ENCODE data around the gene PCDHA1. TPM values are rescaled to one million over a fixed set of nuclear protein-coding genes. Genes with fewer than 3 reads are reported as not detected.

PCDHA1 gene
- total and polyA plus RNA-seq, 9 of the 15 experiments (the other 6 are each of a cell fraction or from before 2014, with no cell fraction given) = not detected

GRCh38 chr5:140925806-140926442, 140.0 kb downstream of the PCDHA1 start, which contains the start of gene PCDHAC1:
PCDHAC1 (plus strand) TSS chr5:140926299; CDS start chr5:140926893, 594 bp downstream.
- no TSS peak for BruUV-seq (replicated peaks)
- FAIRE-seq (no peak), ATAC-seq (peak; percentile 70), DNase-seq (ENCODE audit: extremely low read depth in 1 of 4, low spot score in 3 of 4) (no peak)
- Histone ChIP-seq H3K9me1 (ENCODE audit: control insufficient read depth, insufficient read depth, low read length) (no peaks in the 10 kb centered on the region), H3K4me1 (replicated peaks in 1 of 2; ENCODE audit: control insufficient read depth in 2 of 2, insufficient read depth in 2 of 2, low read length in 2 of 2) (peaks cover 0 to 12% of the 10 kb centered on the region in 2 experiments; a peak in 1 of 5 replicates), H4K20me1 (replicated peaks; ENCODE audit: control insufficient read depth, insufficient read depth, low read length) (no peaks in the 10 kb centered on the region), H3K27ac (ENCODE audit: extremely low read depth, low read depth, low read length) (no peak within 1 kb of the TSS), H3K9ac (ENCODE audit: insufficient read depth in 1 of 2, low read depth in 2 of 2, low read length in 2 of 2) (no peak within 1 kb of the TSS), H3K9me3 (replicated peaks; ENCODE audit: control insufficient read depth, insufficient read depth, low read depth, low read length) (no peaks in the 10 kb centered on the region), H3K4me2 (ENCODE audit: insufficient read depth, low read length) (no peak within 1 kb of the TSS), H3K4me3 (no peak within 1 kb of the TSS), H3K27me3 (ENCODE audit: control insufficient read depth in 2 of 2, insufficient read depth in 2 of 2, low read length in 2 of 2) (peaks cover 0 to 12% of the 10 kb centered on the region in 2 experiments; a peak in 1 of 5 replicates), H3K79me2 (ENCODE audit: control insufficient read depth, insufficient read depth, low read length) (no peaks in the 10 kb centered on the region), H2AFZ (ENCODE audit: low read depth, low read length) (no peak within 1 kb of the TSS), H3K36me3 (ENCODE audit: control insufficient read depth, insufficient read depth, low read length) (no peaks in the 10 kb centered on the region)
- in situ Hi-C loops (cut with MboI) = no loop called here
- intact Hi-C loops (cut with micrococcal nuclease) = no loop called here
- ChIA-PET POLR2A (no interaction called here), CTCF (ENCODE audit: low intra/inter-chr PET ratio) (no interaction called here)
- 6% methylated on average over 40 of the region's 41 CpGs for WGBS (ENCODE audit: insufficient coverage, low coverage, missing lambda C conversion rate)
- TF ChIP-seq PATZ1 (CRISPR knock-in tag; IDR thresholded peaks at IDR 0.05; ENCODE audit: borderline replicate concordance) (no peak), ESRRB (CRISPR knock-in tag; IDR thresholded peaks at IDR 0.05; ENCODE audit: borderline replicate concordance) (no peak), ZNF444 (CRISPR knock-in tag; IDR thresholded peaks at IDR 0.05) (no peak), ELK3 (CRISPR knock-in tag; IDR thresholded peaks at IDR 0.05) (no peak), BCLAF1 (IDR thresholded peaks at IDR 0.05; ENCODE audit: borderline replicate concordance in 1 of 2, control insufficient read depth in 1 of 2, low read depth in 2 of 2, low read length in 1 of 2) (no peak), CEBPB (tag; IDR thresholded peaks at IDR 0.05) (no peak), HEY1 (CRISPR knock-in tag; IDR thresholded peaks at IDR 0.05; ENCODE audit: borderline replicate concordance) (no peak)
- TF ChIP-seq, protein P1, sequence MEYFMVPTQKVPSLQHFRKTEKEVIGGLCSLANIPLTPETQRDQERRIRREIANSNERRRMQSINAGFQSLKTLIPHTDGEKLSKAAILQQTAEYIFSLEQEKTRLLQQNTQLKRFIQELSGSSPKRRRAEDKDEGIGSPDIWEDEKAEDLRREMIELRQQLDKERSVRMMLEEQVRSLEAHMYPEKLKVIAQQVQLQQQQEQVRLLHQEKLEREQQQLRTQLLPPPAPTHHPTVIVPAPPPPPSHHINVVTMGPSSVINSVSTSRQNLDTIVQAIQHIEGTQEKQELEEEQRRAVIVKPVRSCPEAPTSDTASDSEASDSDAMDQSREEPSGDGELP (CRISPR knock-in tag; IDR thresholded peaks at IDR 0.05; ENCODE audit: borderline replicate concordance) = peak; percentile 33; the same call in 1 of the 2 replicates

All from K562 (cell line).